Measurements from ENCODE around the gene ISYNA1. TPM values are rescaled to one million over a fixed set of nuclear protein-coding genes. Genes with fewer than 3 reads are reported as not detected.

ISYNA1 gene
- total RNA-seq, 6 donors from 2014 or later, result 14.5 to 55.5 (median 20.0) TPM

DNA sequence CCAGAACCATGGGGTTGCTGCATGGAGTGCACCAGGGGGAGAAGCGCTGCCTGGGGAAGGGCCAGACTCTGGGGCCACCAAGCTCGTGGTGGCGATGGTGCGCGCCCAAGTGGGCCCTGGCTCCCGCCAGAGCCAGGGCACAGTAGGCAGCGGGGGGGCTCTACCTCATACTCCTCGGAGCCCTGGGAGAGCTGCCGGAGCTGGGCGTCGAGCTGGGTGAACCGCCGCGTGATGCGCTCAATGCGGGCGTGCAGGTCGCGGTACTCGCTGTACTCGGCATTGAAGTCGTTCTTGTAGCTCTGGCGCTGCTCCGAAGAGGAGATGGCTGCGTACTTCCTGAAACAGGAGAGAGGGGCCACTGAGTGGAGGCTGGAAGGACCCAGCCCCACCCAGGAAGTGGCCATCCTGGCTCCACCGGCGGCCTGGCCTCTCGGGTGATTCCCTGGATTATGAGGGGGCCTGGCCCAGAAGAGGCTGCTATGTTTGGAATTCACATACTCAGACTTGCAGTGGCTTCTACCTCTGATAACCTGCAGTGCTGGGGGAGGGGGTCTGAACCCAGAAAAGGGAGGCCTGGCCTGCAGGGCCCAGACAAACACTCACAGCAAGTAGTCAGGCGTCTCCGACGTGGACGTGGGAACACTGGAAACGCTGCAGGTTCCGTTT lies 8.3 kb upstream of the ISYNA1 start:
- ATAC-seq (ENCODE audit: low FRiP score in 2 of 2) (no peak), DNase-seq (peak in 1 of 2 donors; percentile 79)
- TF ChIP-seq, protein P1, sequence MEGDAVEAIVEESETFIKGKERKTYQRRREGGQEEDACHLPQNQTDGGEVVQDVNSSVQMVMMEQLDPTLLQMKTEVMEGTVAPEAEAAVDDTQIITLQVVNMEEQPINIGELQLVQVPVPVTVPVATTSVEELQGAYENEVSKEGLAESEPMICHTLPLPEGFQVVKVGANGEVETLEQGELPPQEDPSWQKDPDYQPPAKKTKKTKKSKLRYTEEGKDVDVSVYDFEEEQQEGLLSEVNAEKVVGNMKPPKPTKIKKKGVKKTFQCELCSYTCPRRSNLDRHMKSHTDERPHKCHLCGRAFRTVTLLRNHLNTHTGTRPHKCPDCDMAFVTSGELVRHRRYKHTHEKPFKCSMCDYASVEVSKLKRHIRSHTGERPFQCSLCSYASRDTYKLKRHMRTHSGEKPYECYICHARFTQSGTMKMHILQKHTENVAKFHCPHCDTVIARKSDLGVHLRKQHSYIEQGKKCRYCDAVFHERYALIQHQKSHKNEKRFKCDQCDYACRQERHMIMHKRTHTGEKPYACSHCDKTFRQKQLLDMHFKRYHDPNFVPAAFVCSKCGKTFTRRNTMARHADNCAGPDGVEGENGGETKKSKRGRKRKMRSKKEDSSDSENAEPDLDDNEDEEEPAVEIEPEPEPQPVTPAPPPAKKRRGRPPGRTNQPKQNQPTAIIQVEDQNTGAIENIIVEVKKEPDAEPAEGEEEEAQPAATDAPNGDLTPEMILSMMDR (IDR thresholded peaks at IDR 0.05), result no peak
- no peak for TF ChIP-seq POLR2A (IDR thresholded peaks at IDR 0.05)
- WGBS, 2 donors, result 74 to 86% methylated on average over 26 to 33 of the region's 34 CpGs
- H3K27me3 ChIP-seq, result no peaks in the 10 kb centered on the region
- H3K27ac ChIP-seq, result no peak overlapping the region
- no peaks in the 10 kb centered on the region for H3K9me3 ChIP-seq
- peaks cover 0 to 13% (median 6%) of the 10 kb centered on the region in 4 donors for H3K4me1 ChIP-seq
- H3K36me3 ChIP-seq, result peaks cover 24 to 83% (median 66%) of the 10 kb centered on the region in 4 donors
- H3K4me3 ChIP-seq, result no peak overlapping the region

DNA sequence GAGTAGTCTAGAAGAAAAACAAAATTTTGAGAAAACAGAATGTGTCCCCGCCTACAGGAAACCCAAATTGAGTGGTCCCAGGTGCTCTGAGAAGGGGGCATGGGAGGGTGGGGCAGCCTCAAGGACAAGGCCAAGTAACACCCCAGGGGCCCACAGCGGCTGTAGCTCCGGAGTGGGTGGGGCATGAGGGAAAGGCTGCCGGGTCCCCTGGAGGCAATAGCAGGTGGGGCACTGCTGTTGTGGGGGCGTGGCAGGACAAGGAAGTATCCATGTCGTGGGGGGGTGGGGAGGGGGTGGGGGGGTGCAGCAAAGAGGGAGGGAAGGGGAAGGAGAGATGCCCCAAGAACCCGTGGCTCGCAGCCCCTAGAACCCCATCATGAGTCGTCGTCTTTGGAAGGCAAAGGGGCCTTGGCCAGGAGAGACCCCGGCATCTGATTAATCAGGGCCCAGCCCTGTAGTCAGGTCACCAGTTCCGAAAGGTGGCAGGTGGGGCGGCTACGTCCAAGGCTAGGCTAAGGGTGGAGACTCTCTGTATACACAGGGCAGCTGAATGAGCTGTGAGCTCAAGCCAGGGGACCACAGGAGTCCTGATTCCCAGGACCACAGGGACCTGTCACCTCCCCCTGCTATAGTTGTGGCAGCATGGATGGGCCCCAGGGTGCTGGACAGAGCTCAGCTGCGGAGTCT lies 7.5 kb upstream of the ISYNA1 start:
- WGBS, 2 donors, result 80 to 81% methylated on average over 15 of the region's 15 CpGs

DNA sequence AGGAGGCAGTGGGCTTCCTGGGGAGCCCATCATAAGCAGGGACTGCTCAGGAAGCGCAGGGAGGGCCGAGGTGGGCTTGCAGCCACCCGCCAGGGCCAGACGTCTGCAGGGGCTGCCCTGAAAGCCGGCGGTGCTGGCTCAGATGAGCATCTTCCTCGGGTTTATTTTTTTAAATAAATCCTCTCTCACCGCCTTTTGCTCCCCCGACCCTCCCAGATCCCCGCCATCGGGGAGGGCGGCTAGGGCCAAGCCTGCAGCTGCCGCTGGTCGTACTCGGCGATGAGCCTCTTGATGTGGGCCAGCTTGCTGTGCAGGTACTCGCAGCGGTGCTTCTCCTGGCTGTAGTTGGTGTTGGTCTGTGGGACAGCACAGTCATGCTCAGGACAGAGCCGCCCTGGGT lies 6.6 kb upstream of the ISYNA1 start:
- Histone ChIP-seq H3K36me3 (peaks cover 22 to 66% (median 51%) of the 10 kb centered on the region in 4 donors), H3K4me3 (no peak overlapping the region), H3K9me3 (no peaks in the 10 kb centered on the region), H3K4me1 (peaks cover 0 to 11% (median 0%) of the 10 kb centered on the region in 4 donors), H3K27me3 (no peaks in the 10 kb centered on the region), H3K27ac (no peak overlapping the region)
- ATAC-seq (ENCODE audit: low FRiP score in 2 of 2) (no peak), DNase-seq (peak in 1 of 2 donors; percentile 75)
- 93 to 95% methylated on average over 16 to 19 of the region's 19 CpGs for WGBS, 2 donors
- TF ChIP-seq, protein P1 (IDR thresholded peaks at IDR 0.05), result no peak
- TF ChIP-seq EP300 (IDR thresholded peaks at IDR 0.05), result no peak
- TF ChIP-seq POLR2AphosphoS5 (IDR thresholded peaks at IDR 0.05), result no peak
- TF ChIP-seq POLR2A (IDR thresholded peaks at IDR 0.05), result no peak

More for the DNA sequence above, 7.5 kb upstream of the ISYNA1 start:
- no peak overlapping the region for H3K27ac ChIP-seq
- peaks cover 24 to 74% (median 60%) of the 10 kb centered on the region in 4 donors for H3K36me3 ChIP-seq
- H3K27me3 ChIP-seq, result no peaks in the 10 kb centered on the region
- H3K4me1 ChIP-seq, result peaks cover 0 to 7% (median 0%) of the 10 kb centered on the region in 4 donors
- no peak overlapping the region for H3K4me3 ChIP-seq
- H3K9me3 ChIP-seq, result no peaks in the 10 kb centered on the region
- ATAC-seq (ENCODE audit: low FRiP score in 2 of 2) (no peak), DNase-seq (no peak)
- no peak for TF ChIP-seq EP300 (IDR thresholded peaks at IDR 0.05)
- no peak for TF ChIP-seq POLR2AphosphoS5 (IDR thresholded peaks at IDR 0.05)

DNA sequence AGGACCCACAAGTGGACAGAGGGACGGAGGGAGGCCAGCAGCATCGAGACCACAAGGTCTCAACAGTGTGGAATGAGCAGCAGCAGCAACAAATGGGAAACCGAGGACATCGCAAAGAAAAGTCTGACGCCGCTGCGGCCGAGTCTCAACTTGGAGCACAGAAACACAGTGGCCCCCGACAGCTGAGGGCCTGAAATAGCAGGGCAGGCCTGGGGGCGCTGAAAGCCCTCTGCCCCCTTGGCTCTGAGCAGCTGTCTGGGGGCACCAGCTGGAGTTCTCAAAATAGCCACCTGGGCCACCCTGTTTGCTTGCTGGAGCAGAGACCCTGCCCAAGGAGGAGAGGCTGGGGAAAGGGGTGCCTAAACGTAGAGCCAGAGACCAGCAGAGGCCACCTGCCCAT lies 5.9 kb upstream of the ISYNA1 start:
- H3K4me1 ChIP-seq, result peaks cover 0 to 16% (median 2%) of the 10 kb centered on the region in 4 donors
- WGBS, 2 donors, result 93 to 95% methylated on average over 11 of the region's 11 CpGs
- H3K27me3 ChIP-seq, result no peaks in the 10 kb centered on the region
- no peaks in the 10 kb centered on the region for H3K9me3 ChIP-seq
- no peak for TF ChIP-seq EP300 (IDR thresholded peaks at IDR 0.05)
- TF ChIP-seq, protein P1 (IDR thresholded peaks at IDR 0.05), result no peak
- TF ChIP-seq POLR2A (IDR thresholded peaks at IDR 0.05), result no peak
- no peak overlapping the region for H3K27ac ChIP-seq
- H3K36me3 ChIP-seq, result peaks cover 22 to 59% (median 44%) of the 10 kb centered on the region in 4 donors
- no peak overlapping the region for H3K4me3 ChIP-seq
- no peak for ATAC-seq (ENCODE audit: low FRiP score in 2 of 2)
- no peak for DNase-seq

DNA sequence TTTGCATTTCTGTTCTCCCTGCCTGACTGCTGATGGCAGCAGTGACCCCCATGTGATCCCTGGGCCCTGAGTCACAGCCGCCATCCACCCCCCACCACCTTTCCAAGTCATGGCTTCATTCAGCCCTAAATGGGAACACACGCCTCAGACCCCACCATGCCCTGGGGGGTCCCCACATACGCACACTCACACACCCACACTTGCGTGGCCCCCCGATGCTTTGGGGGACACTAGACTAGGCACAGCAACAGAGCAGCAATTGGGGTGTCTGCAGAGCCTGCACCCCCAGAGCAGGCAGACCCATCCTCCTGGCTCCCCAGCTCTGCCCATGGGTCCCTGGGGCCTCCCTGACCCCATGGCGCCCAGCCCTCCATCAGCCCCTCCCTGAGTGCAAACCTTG lies 5.5 kb upstream of the ISYNA1 start:
- H3K4me3 ChIP-seq, result no peak overlapping the region
- WGBS, 2 donors, result 98% methylated on average over 5 to 6 of the region's 6 CpGs
- peaks cover 22 to 55% (median 43%) of the 10 kb centered on the region in 4 donors for H3K36me3 ChIP-seq
- H3K4me1 ChIP-seq, result peaks cover 4 to 21% (median 6%) of the 10 kb centered on the region in 4 donors
- TF ChIP-seq, protein P1 (IDR thresholded peaks at IDR 0.05), result no peak
- TF ChIP-seq EP300 (IDR thresholded peaks at IDR 0.05) (no peak), POLR2A (IDR thresholded peaks at IDR 0.05) (no peak), POLR2AphosphoS5 (IDR thresholded peaks at IDR 0.05) (no peak)
- H3K27ac ChIP-seq, result no peak overlapping the region
- no peaks in the 10 kb centered on the region for H3K27me3 ChIP-seq
- no peaks in the 10 kb centered on the region for H3K9me3 ChIP-seq
- ATAC-seq (ENCODE audit: low FRiP score in 2 of 2) (no peak), DNase-seq (no peak)
